ENCODE data around the gene OPCML. TPM values are rescaled to one million over a fixed set of nuclear protein-coding genes. Genes with fewer than 3 reads are reported as not detected.

Gene OPCML
- total and polyA plus RNA-seq, 2 of the 13 experiments (the other 11 are each of a cell fraction or from before 2014, with no cell fraction given) = not detected

DNA sequence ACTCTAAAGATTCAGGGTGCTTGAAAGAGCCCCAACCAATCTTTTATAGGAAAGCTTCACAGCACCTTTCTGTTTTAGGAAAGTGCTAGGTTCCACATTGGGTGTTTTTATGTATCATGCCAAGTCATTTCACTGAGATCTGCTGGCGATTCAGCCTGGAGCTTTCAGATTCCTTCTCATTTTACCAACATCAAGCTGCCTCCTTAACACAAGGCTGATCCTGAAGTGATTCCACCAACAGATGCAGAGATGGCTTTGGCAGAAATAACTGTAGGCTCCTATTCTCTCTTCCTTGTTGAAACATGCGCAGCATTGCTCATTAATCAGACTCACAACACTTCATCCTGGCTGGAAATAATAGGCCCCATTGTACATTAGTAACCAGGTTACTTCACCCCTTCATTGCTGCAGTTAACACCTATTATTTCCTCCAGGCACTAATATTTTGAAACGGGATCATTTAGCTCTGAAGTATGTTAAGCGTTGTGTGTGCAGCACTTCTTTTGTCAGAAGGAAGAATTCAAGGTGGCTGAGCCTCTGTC lies 89.0 kb downstream of the OPCML start:
- no TSS peak for BruUV-seq (replicated peaks)
- Histone ChIP-seq H3K4me3 (replicated peaks in 1 of 3; ENCODE audit: insufficient read depth in 1 of 3, low read depth in 2 of 3, low read length in 3 of 3) (no peak overlapping the region), H2AFZ (ENCODE audit: low read length) (no peak overlapping the region), H3K27ac (ENCODE audit: extremely low read length, insufficient read depth, low read length) (no peak overlapping the region), H3K27me3 (ENCODE audit: control insufficient read depth in 1 of 2, insufficient read depth in 2 of 2, low read length in 2 of 2) (no peaks in the 10 kb centered on the region), H4K20me1 (ENCODE audit: insufficient read depth, low read length) (no peaks in the 10 kb centered on the region), H3K4me2 (ENCODE audit: low read depth, low read length) (no peak overlapping the region), H3K79me2 (ENCODE audit: insufficient read depth, low read length) (no peaks in the 10 kb centered on the region), H3K9me3 (ENCODE audit: low read length) (no peaks in the 10 kb centered on the region; the same call in 1 of the 2 replicates), H3K9ac (ENCODE audit: insufficient read depth, low read depth, low read length) (no peak overlapping the region), H3K4me1 (ENCODE audit: insufficient read depth, low read length) (no peaks in the 10 kb centered on the region), H3K36me3 (replicated peaks in 1 of 2; ENCODE audit: control insufficient read depth in 1 of 2, insufficient read depth in 2 of 2, low read length in 2 of 2) (no peaks in the 10 kb centered on the region)
- POLR2A ChIA-PET = no interaction called here
- in situ Hi-C loops (cut with HindIII; ENCODE audit: extremely low pct_ligation_motif_present, low pct_unique_long_range_greater_than_20kb) (no loop called here), intact Hi-C loops (cut with micrococcal nuclease; ENCODE audit: unreplicated experiment) (no loop called here)
- WGBS (ENCODE audit: low lambda C conversion rate) = 42% methylated on average over 4 of the region's 4 CpGs
- TF ChIP-seq ZNF670 (CRISPR knock-in tag; IDR thresholded peaks at IDR 0.05; ENCODE audit: borderline replicate concordance) (no peak), GZF1 (CRISPR knock-in tag; IDR thresholded peaks at IDR 0.05) (no peak), ZNF337 (CRISPR knock-in tag; IDR thresholded peaks at IDR 0.05; ENCODE audit: borderline replicate concordance, low read depth) (no peak), ZFP82 (CRISPR knock-in tag; IDR thresholded peaks at IDR 0.05; ENCODE audit: borderline replicate concordance) (no peak), THYN1 (CRISPR knock-in tag; IDR thresholded peaks at IDR 0.05; ENCODE audit: borderline replicate concordance, low read depth) (no peak), ZNF12 (CRISPR knock-in tag; IDR thresholded peaks at IDR 0.05) (no peak), TEAD2 (CRISPR knock-in tag; IDR thresholded peaks at IDR 0.05) (no peak), ZKSCAN5 (CRISPR knock-in tag; IDR thresholded peaks at IDR 0.05) (no peak), TBL1XR1 (IDR thresholded peaks at IDR 0.05; ENCODE audit: borderline replicate concordance, low read length, partially characterized antibody) (no peak), PHB2 (IDR thresholded peaks at IDR 0.05; ENCODE audit: partially characterized antibody) (no peak), ZNF781 (CRISPR knock-in tag; IDR thresholded peaks at IDR 0.05; ENCODE audit: borderline replicate concordance, not compliant biosample characterization) (no peak), ZNF329 (CRISPR knock-in tag; IDR thresholded peaks at IDR 0.05; ENCODE audit: low read depth) (no peak), HMG20B (CRISPR knock-in tag; conservative IDR thresholded peaks at IDR 0.05) (no peak), MATR3 (CRISPR knock-in tag; IDR thresholded peaks at IDR 0.05) (no peak), KAT8 (CRISPR knock-in tag; IDR thresholded peaks at IDR 0.05) (no peak), ZNF235 (CRISPR knock-in tag; IDR thresholded peaks at IDR 0.05; ENCODE audit: borderline replicate concordance) (no peak), ZNF780A (CRISPR knock-in tag; IDR thresholded peaks at IDR 0.05) (no peak)
- TF ChIP-seq, protein P1, sequence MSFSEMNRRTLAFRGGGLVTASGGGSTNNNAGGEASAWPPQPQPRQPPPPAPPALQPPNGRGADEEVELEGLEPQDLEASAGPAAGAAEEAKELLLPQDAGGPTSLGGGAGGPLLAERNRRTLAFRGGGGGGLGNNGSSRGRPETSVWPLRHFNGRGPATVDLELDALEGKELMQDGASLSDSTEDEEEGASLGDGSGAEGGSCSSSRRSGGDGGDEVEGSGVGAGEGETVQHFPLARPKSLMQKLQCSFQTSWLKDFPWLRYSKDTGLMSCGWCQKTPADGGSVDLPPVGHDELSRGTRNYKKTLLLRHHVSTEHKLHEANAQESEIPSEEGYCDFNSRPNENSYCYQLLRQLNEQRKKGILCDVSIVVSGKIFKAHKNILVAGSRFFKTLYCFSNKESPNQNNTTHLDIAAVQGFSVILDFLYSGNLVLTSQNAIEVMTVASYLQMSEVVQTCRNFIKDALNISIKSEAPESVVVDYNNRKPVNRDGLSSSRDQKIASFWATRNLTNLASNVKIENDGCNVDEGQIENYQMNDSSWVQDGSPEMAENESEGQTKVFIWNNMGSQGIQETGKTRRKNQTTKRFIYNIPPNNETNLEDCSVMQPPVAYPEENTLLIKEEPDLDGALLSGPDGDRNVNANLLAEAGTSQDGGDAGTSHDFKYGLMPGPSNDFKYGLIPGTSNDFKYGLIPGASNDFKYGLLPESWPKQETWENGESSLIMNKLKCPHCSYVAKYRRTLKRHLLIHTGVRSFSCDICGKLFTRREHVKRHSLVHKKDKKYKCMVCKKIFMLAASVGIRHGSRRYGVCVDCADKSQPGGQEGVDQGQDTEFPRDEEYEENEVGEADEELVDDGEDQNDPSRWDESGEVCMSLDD (CRISPR knock-in tag; IDR thresholded peaks at IDR 0.05; ENCODE audit: borderline replicate concordance) = no peak
- TF ChIP-seq, protein P2, sequence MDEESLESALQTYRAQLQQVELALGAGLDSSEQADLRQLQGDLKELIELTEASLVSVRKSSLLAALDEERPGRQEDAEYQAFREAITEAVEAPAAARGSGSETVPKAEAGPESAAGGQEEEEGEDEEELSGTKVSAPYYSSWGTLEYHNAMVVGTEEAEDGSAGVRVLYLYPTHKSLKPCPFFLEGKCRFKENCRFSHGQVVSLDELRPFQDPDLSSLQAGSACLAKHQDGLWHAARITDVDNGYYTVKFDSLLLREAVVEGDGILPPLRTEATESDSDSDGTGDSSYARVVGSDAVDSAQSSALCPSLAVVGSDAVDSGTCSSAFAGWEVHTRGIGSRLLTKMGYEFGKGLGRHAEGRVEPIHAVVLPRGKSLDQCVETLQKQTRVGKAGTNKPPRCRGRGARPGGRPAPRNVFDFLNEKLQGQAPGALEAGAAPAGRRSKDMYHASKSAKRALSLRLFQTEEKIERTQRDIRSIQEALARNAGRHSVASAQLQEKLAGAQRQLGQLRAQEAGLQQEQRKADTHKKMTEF (CRISPR knock-in tag; IDR thresholded peaks at IDR 0.05) = no peak
- TF ChIP-seq, protein P3, sequence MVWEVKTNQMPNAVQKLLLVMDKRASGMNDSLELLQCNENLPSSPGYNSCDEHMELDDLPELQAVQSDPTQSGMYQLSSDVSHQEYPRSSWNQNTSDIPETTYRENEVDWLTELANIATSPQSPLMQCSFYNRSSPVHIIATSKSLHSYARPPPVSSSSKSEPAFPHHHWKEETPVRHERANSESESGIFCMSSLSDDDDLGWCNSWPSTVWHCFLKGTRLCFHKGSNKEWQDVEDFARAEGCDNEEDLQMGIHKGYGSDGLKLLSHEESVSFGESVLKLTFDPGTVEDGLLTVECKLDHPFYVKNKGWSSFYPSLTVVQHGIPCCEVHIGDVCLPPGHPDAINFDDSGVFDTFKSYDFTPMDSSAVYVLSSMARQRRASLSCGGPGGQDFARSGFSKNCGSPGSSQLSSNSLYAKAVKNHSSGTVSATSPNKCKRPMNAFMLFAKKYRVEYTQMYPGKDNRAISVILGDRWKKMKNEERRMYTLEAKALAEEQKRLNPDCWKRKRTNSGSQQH (CRISPR knock-in tag; IDR thresholded peaks at IDR 0.05; ENCODE audit: low read depth) = no peak
- DNase-seq (ENCODE audit: low spot score) (no peak), ATAC-seq (no peak), FAIRE-seq (no peak)
- CTCF ChIA-PET (ENCODE audit: low intra/inter-chr PET ratio, low total read pairs) = no interaction called here

All from HepG2 (cell line).